Regular cardiac myocyte (primary cell): ENCODE results near the gene DEFB116. TPM values are rescaled to one million over a fixed set of nuclear protein-coding genes. Genes with fewer than 3 reads are reported as not detected.

Experiments used
- total RNA-seq: library from RNA; depleted of rRNA; stranded (reverse); fragments of >200 nt; gene quantifications from 2 replicates; pipeline ENCODE4 v1.2.3, GENCODE V29; 2014

DEFB116 gene, protein sequence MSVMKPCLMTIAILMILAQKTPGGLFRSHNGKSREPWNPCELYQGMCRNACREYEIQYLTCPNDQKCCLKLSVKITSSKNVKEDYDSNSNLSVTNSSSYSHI
- not detected in 2 replicates for total RNA-seq

GRCh38 chr20:31308535-31309162 is at the start of gene DEFB116:
DEFB116 (minus strand) TSS chr20:31308585; CDS start chr20:31308585, 0 bp downstream.

GRCh38 chr20:31257364-31257763 is 51.0 kb downstream of the DEFB116 start, which contains the start of gene DEFB115:
DEFB115 (plus strand) TSS chr20:31257664; CDS start chr20:31257664, 0 bp downstream.

Other genes with a start within 250 kb of the DEFB116 start
- gene DEFB115, start 50.9 kb downstream of the DEFB116 start, total RNA-seq: not detected in 2 replicates
- gene DEFB118, start 60.0 kb upstream of the DEFB116 start, total RNA-seq: not detected in 2 replicates
- not detected in 2 replicates for gene DEFB119, start 82.0 kb upstream of the DEFB116 start, total RNA-seq
- gene DEFB121, start 97.6 kb upstream of the DEFB116 start, total RNA-seq: not detected in 2 replicates
- not detected in 2 replicates for gene DEFB123, start 132.0 kb upstream of the DEFB116 start, total RNA-seq
- gene DEFB124, start 166.5 kb upstream of the DEFB116 start, total RNA-seq: not detected in 2 replicates
- gene REM1, start 166.7 kb upstream of the DEFB116 start, total RNA-seq: 0.19 and 0.28 TPM in 2 replicates
- 50.7 and 86.1 TPM in 2 replicates for gene HM13, start 205.9 kb upstream of the DEFB116 start, total RNA-seq